Prostate gland (tissue), 2 donors: ENCODE data around the gene U2AF2.

Source experiments
- POLR2A ChIP-seq: fragments of 450-650 bp; IDR thresholded peaks from one replicate; pipeline ENCODE4 v1.6.1; 2016; ENCODE audit warnings: antibody characterized with exemption, mild to moderate bottlenecking
- POLR2AphosphoS5 ChIP-seq: sonication (generic); formaldehyde crosslinking; IDR thresholded peaks from one replicate; pipeline ENCODE4 v1.6.1; 2017; ENCODE audit warnings: antibody characterized with exemption
- TF ChIP-seq, protein P1 (sequence below), 4 experiments: fragments of 200-600 bp in 2 of 4; fragments of 450-650 bp in 2 of 4; sonication (generic) in 2 of 4; IDR thresholded peaks; 1 replicate in 3 of 4; 2 replicates in 1 of 4; pipeline ENCODE4 v1.5.1; 2016 to 2019; ENCODE audit warnings: antibody characterized with exemption in 4 of 4, mild to moderate bottlenecking in 2 of 4, moderate library complexity in 2 of 4

DNA sequence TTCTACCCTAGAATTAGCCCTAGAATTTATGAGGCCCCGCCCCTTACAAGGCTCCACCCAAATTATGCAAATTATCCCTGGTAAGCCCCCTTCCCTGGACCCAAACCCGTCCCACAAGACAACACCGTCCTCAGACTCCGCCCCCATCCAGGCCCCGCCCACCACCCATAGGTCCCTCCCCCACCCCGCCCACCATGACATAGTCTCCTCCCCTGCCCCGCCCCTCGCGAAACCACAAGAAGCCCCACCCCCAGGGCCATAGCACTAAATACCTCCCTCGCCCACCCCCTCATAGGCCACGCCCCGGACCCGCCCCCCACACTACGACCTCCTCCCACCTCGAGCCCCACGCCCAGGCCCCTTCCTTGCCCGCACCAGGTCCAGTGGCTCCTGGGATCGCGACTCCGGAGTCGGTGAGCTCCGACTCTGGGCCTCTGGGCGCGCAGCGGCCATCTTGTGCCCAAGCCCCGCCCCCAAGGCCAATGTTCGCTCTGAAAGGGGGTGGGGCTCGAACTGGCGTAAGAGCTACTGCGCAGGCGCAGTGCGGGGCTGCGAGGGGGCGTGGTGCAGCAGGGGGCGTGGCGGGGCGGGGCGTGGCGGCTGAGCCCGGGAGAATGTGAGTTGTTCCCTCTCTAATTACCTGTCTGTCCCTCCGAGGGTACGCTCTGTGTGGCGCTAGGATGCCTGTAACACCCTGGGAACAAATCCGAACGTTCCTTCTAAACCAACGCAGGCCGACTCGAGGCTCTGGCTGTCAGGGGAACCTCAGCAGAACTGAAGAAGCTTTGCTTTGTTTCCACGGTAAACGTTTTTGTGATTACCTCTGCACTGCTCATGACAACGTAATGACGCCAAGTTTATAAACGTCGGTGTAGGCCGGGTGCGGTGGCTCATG is 30.5 kb upstream of the U2AF2 start, which contains the start of gene ZNF784:
- TF ChIP-seq, protein P1, sequence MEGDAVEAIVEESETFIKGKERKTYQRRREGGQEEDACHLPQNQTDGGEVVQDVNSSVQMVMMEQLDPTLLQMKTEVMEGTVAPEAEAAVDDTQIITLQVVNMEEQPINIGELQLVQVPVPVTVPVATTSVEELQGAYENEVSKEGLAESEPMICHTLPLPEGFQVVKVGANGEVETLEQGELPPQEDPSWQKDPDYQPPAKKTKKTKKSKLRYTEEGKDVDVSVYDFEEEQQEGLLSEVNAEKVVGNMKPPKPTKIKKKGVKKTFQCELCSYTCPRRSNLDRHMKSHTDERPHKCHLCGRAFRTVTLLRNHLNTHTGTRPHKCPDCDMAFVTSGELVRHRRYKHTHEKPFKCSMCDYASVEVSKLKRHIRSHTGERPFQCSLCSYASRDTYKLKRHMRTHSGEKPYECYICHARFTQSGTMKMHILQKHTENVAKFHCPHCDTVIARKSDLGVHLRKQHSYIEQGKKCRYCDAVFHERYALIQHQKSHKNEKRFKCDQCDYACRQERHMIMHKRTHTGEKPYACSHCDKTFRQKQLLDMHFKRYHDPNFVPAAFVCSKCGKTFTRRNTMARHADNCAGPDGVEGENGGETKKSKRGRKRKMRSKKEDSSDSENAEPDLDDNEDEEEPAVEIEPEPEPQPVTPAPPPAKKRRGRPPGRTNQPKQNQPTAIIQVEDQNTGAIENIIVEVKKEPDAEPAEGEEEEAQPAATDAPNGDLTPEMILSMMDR (IDR thresholded peaks at IDR 0.05), result peak in 1 of 4 experiments; percentile 14
- TF ChIP-seq POLR2AphosphoS5, result peak; percentile 90
- TF ChIP-seq POLR2A, result peak; percentile 60
